ENCODE results near the gene RPL3. TPM values are rescaled to one million over a fixed set of nuclear protein-coding genes. Genes with fewer than 3 reads are reported as not detected.

The RPL3 gene
- total RNA-seq, 1 experiment from 2014 or later, result 2,830 TPM

- H3T11ph ChIP-seq (ENCODE audit: low read length), result no peak overlapping the region
- H2AFZ ChIP-seq (ENCODE audit: low read length), result no peak overlapping the region
- no peak overlapping the region for H3K4ac ChIP-seq (ENCODE audit: low read depth, low read length)
- DNase-seq, result no peak
- H3K4me2 ChIP-seq (ENCODE audit: insufficient read depth, insufficient read length, low read length), result no peak overlapping the region
- H3K9ac ChIP-seq (ENCODE audit: extremely low read depth, insufficient read length, low read length), result no peak overlapping the region
- no peak overlapping the region for H4K91ac ChIP-seq (ENCODE audit: insufficient read length, low read depth, low read length)
- H3K18ac ChIP-seq (ENCODE audit: insufficient read length, low read depth, low read length), result no peak overlapping the region
- H3K23me2 ChIP-seq (ENCODE audit: insufficient read length, low read depth, low read length, poor library complexity, severe bottlenecking), result peaks cover 4% of the 10 kb centered on the region
- no peaks in the 10 kb centered on the region for H3K27me3 ChIP-seq (ENCODE audit: insufficient read depth, low read length)
- peaks cover 6% of the 10 kb centered on the region; the same call in 1 of the 2 replicates for H3K4me1 ChIP-seq (ENCODE audit: insufficient read depth, low read length)
- H4K8ac ChIP-seq (replicated peaks; ENCODE audit: insufficient read length, low read depth, low read length), result no peak overlapping the region
- no peak overlapping the region for H2BK5ac ChIP-seq (ENCODE audit: insufficient read length, low read length)
- H3K9me3 Mint-ChIP-seq, result no peaks in the 10 kb centered on the region
- no peak overlapping the region for H4K5ac ChIP-seq (ENCODE audit: insufficient read length, low read depth, low read length)
- H3K56ac ChIP-seq (ENCODE audit: insufficient read length, low read depth, low read length), result no peak overlapping the region
- no peak for TF ChIP-seq CTCF (conservative IDR thresholded peaks at IDR 0.05)
- no peak overlapping the region for H3K27ac ChIP-seq (ENCODE audit: insufficient read length, low read depth, low read length)
- peaks cover 2% of the 10 kb centered on the region for H3K27me3 Mint-ChIP-seq (ENCODE audit: low read depth)
- peak overlapping the region in 1 of 3 experiments; percentile 86; a peak in 3 of 7 replicates for H3K27ac Mint-ChIP-seq
- H3K9me3 ChIP-seq (ENCODE audit: control insufficient read depth, low read depth, low read length), result no peaks in the 10 kb centered on the region
- H3K14ac ChIP-seq (ENCODE audit: insufficient read depth, low read length), result peak overlapping the region; percentile 18; the same call in 1 of the 2 replicates
- H4K20me1 ChIP-seq (ENCODE audit: control insufficient read depth, insufficient read depth, insufficient read length), result no peaks in the 10 kb centered on the region
- H2BK20ac ChIP-seq (ENCODE audit: low read depth, low read length, poor library complexity, severe bottlenecking), result no peak overlapping the region
- no peak overlapping the region for H2BK120ac ChIP-seq (ENCODE audit: low read depth, low read length, poor library complexity, severe bottlenecking)
- no peaks in the 10 kb centered on the region for H3K79me1 ChIP-seq (ENCODE audit: insufficient read depth, low read depth, low read length, poor library complexity, severe bottlenecking)
- H2AK5ac ChIP-seq (ENCODE audit: insufficient read length, low read length), result no peak overlapping the region
- H2BK15ac ChIP-seq (ENCODE audit: low read depth, low read length), result no peak overlapping the region
- H3K4me3 Mint-ChIP-seq, result no peak overlapping the region
- peaks cover 0 to 5% (median 4%) of the 10 kb centered on the region in 3 experiments; a peak in 3 of 7 replicates for H3K36me3 Mint-ChIP-seq (ENCODE audit: insufficient read depth in 1 of 3, low read depth in 3 of 3)
- no CpG with 5 or more reads among the region's 11 CpGs for whole genome bisulfite sequencing (ENCODE audit: extremely low coverage, insufficient read length, low lambda C conversion rate)
- H2BK12ac ChIP-seq (ENCODE audit: insufficient read length, low read depth, low read length), result no peak overlapping the region
- H3K79me2 ChIP-seq (ENCODE audit: insufficient read depth, low read length), result no peaks in the 10 kb centered on the region
- peaks cover 37 to 61% of the 10 kb centered on the region in 2 experiments for H3K4me1 Mint-ChIP-seq
- H3K23ac ChIP-seq (ENCODE audit: insufficient read length, low read depth, low read length), result no peak overlapping the region
Observed at GRCh38 chr22:39364714-39365491, 45.5 kb upstream of the RPL3 start.
